Measurements from ENCODE around the gene AHNAK2.
"Not testable (repeated sequence)": the region's sequence is repeated elsewhere in the genome, so short reads cannot be mapped to it uniquely, and the experiment has no call there.

AHNAK2 gene

GRCh38 chr14:104950701-104951100 lies 27.5 kb downstream of the AHNAK2 start:
- not testable (repeated sequence) for DNase-seq

GRCh38 chr14:104950021-104950420 lies 28.2 kb downstream of the AHNAK2 start:
- DNase-seq: no peak

DNA sequence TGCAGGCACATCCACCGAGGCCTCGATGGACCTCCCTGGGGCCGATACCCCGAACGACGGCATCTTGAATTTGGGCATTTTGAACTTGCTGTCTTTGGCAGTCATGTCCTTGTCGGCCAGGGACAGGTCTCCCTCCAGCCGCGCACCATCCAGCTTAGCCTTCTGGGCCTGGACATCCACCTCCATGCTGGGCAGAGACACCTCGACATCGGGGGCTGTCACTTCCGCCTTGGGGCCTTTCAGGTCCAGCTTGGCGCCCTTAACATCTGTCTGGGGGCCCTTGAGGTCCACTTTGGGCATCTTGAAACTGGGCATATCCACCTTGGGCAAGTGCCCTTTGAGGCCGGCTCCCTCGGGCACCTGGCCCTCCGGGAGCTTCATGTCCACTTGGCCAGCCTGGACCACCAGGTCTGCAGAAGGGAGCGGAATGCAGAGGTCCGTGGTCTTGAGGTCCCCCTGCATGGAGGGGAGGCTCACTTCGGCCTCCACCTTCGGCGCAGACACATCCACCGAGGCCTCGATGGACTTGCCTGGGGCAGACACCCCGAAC lies 28.7 kb downstream of the AHNAK2 start:
- DNase-seq: not testable (repeated sequence)

- no peak for DNase-seq
Measured at GRCh38 chr14:104948736-104949031, 29.5 kb downstream of the AHNAK2 start.

DNA sequence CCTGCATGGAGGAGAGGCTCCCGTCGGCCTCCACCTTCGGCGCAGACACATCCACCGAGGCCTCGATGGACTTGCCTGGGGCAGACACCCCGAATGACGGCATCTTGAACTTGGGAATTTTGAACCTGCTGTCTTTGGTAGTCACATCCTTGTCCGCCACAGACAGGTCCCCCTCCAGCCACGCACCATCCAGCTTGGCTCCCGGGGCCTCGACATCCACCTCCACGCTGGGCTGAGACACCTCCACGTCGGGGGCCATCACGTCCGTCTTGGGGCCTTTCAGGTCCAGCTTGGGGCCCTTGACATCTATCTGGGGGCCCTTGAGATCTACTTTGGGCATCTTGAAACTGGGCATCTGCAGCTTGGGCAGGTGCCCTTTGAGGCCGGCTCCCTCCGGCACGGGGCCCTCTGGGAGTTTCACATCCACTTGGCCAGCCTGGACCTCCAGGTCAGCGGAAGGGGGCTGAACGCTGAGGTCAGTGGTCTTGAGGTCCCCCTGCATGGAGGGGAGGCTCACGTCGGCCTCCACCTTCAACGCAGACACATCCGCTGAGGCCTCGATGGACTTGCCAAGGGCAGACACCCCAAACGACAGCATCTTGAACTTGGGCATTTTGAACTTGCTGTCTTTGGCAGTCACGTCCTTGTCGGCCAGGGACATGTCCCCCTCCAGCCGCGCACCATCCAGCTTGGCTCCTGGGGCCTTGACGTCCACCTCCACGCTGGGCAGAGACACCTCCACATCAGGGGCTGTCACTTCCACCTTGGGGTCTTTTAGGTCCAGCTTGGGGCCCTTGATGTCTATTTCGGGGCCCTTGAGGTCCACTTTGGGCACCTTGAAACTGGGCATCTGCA lies 30.1 kb downstream of the AHNAK2 start:
- DNase-seq: not testable (repeated sequence)

DNA sequence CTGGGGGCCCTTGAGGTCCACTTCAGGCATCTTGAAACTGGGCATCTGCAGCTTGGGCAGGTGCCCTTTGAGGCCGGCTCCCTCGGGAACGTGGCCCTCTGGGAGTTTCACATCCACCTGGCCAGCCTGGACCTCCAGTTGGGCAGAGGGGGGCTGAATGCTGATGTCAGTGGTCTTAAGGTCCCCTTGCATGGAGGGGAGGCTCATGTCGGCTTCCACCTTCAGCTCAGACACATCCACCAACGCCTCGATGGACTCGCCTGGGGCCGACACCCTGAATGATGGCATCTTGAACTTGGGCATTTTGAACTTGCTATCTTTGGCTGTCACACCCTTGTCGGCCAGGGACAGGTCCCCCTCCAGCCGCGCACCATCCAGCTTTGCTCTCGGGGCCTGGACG lies 31.0 kb downstream of the AHNAK2 start:
- not testable (repeated sequence) for DNase-seq

DNA sequence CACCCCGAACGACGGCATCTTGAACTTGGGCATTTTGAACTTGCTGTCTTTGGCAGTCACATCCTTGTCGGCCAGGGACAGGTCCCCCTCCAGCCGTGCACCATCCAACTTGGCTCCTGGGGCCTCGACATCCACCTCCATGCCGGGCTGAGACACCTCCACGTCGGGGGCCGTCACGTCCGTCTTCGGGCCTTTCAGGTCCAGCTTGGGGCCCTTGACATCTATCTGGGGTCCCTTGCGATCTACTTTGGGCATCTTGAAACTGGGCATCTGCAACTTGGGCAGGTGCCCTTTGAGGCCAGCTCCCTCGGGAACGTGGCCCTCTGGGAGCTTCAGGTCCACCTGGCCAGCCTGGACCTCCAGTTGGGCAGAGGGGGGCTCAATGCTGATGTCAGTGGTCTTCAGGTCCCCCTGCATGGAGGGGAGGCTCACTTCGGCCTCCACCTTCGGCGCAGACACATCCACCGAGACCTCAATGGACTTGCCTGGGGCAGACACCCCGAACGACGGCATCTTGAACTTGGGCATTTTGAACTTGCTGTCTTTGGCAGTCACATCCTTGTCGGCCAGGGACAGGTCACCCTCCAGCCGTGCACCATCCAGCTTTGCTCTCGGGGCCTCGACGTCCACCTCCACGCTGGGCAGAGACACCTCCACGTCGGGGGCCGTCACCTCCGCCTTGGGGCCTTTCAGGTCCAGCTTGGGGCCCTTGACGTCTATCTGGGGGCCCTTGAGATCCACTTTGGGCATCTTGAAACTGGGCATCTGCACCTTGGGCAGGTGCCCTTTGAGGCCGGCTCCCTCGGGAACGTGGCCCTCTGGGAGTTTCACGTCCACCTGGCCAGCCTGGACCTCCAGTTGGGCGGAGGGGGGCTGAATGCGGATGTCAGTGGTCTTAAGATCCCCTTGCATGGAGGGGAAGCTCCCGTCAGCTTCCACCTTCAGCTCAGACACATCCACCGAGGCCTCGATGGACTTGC lies 31.9 kb downstream of the AHNAK2 start:
- DNase-seq: not testable (repeated sequence)

DNA sequence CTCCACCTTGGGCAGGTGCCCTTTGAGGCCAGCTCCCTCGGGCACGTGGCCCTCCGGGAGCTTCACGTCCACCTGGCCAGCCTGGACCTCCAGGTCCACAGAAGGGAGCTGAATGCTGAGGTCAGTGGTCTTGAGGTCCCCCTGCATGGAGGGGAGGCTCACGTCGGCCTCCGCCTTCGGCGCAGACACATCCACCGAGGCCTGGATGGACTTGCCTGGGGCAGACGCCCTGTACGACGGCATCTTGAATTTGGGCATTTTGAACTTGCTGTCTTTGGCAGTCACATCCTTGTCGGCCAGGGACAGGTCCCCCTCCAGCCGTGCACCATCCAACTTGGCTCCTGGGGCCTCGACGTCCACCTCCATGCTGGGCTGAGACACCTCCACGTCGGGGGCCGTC lies 32.9 kb downstream of the AHNAK2 start:
- not testable (repeated sequence) for DNase-seq

GRCh38 chr14:104944436-104945205 lies 33.6 kb downstream of the AHNAK2 start:
- DNase-seq: not testable (repeated sequence)

- not testable (repeated sequence) for DNase-seq
Measured at GRCh38 chr14:104944016-104944308, 34.2 kb downstream of the AHNAK2 start.

DNA sequence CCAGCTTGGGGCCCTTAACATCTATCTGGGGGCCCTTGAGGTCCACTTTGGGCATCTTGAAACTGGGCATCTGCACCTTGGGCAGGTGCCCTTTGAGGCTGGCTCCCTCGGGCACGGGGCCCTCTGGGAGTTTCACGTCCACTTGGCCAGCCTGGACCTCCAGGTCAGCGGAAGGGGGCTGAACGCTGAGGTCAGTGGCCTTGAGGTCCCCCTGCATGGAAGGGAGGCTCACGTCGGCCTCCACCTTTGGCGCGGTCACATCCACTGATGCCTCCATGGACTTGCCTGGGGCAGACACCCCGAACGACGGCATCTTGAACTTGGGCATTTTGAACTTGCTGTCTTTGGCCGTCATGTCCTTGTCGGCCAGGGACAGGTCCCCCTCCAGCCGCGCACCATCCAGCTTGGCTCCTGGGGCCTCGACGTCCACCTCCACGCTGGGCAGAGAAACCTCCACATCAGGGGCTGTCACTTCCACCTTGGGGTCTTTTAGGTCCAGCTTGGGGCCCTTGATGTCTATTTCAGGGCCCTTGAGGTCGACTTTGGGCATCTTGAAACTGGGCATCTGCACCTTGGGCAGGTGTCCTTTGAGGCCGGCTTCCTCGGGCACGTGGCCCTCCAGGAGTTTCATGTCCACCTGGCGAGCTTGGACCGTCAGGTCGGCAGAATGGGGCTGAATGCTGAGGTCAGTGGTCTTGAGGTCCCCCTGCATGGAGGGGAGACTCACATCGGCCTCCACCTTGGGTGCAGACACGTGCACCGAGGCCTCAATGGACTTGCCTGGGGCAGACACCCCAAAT lies 34.8 kb downstream of the AHNAK2 start:
- not testable (repeated sequence) for DNase-seq

- no peak for DNase-seq
Measured at GRCh38 chr14:104942586-104942985, 35.6 kb downstream of the AHNAK2 start.

- DNase-seq: no peak
Measured at GRCh38 chr14:104941508-104942365, 36.4 kb downstream of the AHNAK2 start.

- no peak for DNase-seq
Measured at GRCh38 chr14:104940526-104941150, 37.5 kb downstream of the AHNAK2 start.

- DNase-seq: no peak
Measured at GRCh38 chr14:104939666-104940410, 38.3 kb downstream of the AHNAK2 start.

- no peak for DNase-seq
Measured at GRCh38 chr14:104938960-104939359, 39.2 kb downstream of the AHNAK2 start.

GRCh38 chr14:104938436-104938835 lies 39.7 kb downstream of the AHNAK2 start:
- DNase-seq: no peak

GRCh38 chr14:104937694-104938365 lies 40.3 kb downstream of the AHNAK2 start:
- DNase-seq: no peak

DNA sequence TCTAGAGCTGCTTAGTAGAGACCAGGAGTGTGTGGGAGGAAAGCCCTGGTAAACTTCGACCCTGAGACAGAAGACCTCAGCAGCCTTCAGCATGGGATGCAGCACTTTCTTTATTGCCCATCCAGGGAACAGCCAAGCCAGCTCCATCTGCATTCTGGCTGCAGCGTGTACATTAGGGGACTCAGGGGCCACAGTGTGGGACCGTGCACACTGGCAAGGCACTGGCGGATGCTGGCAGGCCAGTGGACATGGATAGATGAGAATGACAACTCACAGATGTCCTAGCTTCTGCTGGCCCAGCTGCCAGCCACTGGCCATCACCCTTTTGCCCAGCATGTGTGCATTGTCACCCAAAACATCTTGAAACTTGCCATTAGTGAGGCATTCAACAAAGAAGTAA lies 41.0 kb downstream of the AHNAK2 start:
- no peak for DNase-seq
